Upper lobe of left lung (tissue), 4 donors: ENCODE data around the gene ALKBH5.

Experiments
- CTCF ChIP-seq, 6 experiments: fragments of 450-650 bp in 4 of 6; fragments of 200-600 bp in 2 of 6; sonication (generic) in 2 of 6; IDR thresholded peaks; one replicate each; pipeline ENCODE4 v1.5.1; 2016 to 2019; ENCODE audit warnings: antibody characterized with exemption in 6 of 6
- POLR2A ChIP-seq, 4 donors: fragments of 450-650 bp; IDR thresholded peaks; one replicate each; pipeline ENCODE4 v1.5.1; 2016 to 2017; ENCODE audit warnings: antibody characterized with exemption in 4 of 4, mild to moderate bottlenecking in 2 of 4
- POLR2AphosphoS5 ChIP-seq, 2 donors: sonication (generic); formaldehyde crosslinking; IDR thresholded peaks; one replicate each; pipeline ENCODE4 v1.5.1; 2017; ENCODE audit warnings: antibody characterized with exemption in 2 of 2

- TF ChIP-seq POLR2AphosphoS5 (IDR thresholded peaks at IDR 0.05) (no peak), CTCF (IDR thresholded peaks at IDR 0.05) (no peak), POLR2A (IDR thresholded peaks at IDR 0.05) (no peak)
Measured at GRCh38 chr17:18245038-18245776, 61.6 kb downstream of the ALKBH5 start.
